GM19351 (cell line): ENCODE results near the gene POU3F3.

ENCODE experiments used
- ATAC-seq: cut with Tn5 transposase; IDR thresholded peaks from one replicate; pipeline ENCODE4 v1.9.1; 2021; ENCODE audit warnings: mild to moderate bottlenecking, moderate library complexity; ENCODE audit not compliant: unreplicated experiment

POU3F3 gene

DNA sequence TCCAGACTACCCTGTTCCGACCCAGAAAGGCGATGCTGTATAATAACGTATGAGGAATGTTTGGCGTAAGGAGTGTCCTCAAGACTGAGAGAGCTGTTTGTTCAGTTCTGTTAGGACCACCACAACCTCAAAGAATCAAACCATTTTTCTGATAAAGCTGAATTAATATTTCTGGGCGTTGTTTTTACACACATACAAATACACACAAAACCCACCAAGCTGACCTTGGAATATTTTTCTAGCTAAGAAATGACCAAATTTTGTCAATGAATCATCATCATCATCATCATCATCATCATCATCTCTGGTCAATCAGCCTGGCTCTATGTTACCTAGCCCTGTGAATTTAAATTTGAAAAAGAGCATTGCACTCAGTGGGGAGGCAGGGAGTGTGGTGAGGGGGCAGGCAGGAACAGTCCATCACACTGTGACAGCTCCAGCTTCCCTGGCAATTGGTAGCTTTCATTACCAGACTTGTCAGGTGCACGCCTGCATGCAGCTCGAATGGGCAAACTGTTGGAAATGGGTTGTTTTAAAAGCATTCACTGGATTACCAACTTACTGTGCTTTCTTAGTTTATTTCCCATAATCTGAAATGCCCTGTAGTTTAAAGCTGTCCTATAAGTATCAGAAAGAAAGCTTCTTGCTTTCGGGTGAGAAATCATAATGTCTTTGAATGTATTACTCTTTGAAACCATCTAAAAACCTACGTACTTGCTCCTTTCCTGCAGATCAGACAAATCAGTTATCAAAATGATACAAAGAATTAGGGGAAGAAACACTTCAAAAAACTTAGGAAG lies 6.9 kb upstream of the POU3F3 start:
- no peak for ATAC-seq

DNA sequence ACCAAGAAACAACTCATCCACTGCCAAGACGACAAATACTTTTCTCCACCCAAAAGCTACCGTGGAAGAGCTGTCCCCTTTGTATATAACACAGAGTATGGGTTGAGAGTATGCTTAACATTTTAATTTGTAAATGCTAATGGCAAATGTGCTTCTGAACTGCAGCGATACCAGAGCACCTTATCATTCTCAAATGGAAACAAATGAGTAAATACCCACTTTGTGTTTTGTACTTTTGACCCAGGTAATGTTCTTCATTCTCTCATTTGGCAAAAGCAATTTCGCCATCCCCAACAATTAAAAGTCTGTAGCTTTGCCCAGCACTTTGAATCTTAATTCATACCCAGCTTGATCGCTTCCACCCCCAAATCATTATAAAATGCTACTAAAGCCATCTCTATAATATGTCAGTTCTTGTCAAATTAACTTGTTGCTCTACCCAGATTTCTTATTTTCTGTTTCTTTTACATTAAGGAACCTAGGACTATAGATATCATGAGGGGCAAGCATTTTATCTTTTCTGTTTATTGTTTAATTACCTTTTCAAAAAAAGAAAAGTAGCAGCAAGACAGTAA lies 6.2 kb upstream of the POU3F3 start:
- no peak for ATAC-seq

DNA sequence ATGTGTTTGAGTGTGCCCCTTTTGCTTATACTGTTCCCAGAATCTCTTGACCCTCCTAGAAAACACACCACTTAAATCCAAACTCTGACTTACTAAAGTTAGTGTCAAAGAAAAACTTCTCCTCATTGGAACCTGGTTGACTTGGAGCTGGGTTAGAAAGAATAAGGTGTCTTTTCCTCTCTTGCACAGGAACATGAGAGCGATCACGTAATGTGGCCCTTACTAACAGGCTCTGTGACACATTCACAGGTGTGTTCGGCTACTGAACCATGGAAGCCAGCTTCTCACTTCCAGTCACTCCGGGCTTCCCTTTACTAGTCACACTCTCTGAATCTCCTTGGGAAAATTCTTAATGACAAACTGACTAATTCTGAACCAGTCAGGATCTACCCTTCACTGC lies 5.4 kb upstream of the POU3F3 start:
- no peak for ATAC-seq

DNA sequence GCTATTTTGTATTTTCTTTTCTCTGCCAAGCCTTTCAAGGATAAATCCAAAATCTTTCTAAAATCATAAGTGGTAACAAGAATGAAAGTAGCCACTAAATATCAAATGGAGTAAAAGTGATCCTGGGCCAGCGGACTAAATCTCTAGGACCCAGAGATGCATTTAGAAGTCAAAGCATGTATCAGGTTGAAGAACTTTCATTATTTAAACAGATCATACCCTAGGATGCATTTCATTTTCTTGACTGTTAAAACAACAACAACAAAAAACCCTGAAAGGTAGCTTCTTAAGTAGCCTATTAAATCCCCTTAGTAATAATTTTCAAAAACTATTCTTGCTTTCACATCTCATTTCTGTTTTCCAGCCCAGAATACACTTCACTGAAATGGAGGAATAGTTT lies 4.8 kb upstream of the POU3F3 start:
- no peak for ATAC-seq

DNA sequence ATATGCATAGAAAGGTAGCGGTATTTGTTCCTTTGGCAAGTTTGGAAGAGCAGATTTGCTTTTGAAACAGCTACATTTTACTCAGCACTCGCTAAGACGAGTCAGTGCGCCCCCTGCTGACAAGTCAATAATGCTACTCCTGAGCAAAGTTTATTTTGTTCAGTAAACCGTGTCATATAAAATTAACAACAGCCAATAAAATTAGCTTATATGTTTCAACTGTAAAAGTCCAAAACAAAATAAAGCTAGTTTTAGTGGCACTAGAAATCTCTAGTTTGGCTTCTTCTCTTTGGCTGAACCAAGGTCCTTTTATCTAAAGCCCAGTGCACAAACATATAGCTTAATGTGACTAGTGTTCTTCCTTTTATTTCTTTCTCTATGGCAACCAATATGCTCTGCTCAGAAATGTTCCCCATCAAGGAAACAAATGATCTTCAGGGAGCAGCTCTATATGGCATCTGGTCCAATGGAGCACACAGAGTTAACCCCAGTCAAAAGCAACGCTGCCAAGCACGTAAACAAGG lies 4.2 kb upstream of the POU3F3 start:
- ATAC-seq = peak; percentile 48

DNA sequence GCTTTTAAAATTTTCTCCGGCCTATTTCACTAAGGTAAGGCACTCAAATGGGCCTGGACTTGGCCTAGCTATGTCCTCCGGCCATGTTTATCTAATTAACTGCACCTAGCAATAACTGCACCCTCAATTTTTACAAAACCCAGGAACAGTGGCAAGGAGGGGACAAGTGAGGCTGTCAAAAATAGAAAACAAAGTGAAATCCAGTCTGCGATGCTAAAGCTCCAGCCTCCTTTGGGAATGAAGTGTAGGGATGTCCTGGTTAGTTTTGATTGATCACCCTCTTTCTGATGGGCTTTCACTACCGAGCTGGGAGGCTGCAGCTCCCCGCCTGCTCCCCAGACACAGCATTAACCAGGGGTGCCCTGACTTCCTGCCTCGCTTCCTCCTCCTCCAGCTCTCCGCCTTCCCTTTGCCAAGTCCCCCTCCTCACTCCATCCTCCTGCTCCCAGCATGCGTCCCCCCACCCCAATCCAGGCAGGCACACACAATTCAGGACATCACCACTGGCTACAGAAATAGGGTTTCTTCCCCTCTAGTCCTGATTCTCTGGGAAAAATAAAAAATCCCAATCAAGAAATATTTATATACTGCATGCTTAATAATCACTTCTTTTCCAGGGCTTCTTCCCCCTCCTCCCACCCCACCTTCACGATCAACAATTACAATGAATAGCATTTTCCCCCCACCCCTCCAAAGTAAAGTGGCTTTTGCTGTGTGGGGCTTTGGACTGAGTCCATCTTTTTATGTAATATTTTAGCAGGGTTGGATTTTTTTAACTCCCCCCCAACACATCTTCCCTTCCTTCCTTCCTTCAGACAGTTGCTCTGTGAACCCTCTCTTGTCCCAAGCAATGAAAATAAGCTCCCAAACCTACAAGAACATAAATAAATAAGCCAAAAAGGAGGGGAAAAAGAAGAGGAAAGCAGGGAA lies 3.3 kb upstream of the POU3F3 start:
- ATAC-seq = no peak

DNA sequence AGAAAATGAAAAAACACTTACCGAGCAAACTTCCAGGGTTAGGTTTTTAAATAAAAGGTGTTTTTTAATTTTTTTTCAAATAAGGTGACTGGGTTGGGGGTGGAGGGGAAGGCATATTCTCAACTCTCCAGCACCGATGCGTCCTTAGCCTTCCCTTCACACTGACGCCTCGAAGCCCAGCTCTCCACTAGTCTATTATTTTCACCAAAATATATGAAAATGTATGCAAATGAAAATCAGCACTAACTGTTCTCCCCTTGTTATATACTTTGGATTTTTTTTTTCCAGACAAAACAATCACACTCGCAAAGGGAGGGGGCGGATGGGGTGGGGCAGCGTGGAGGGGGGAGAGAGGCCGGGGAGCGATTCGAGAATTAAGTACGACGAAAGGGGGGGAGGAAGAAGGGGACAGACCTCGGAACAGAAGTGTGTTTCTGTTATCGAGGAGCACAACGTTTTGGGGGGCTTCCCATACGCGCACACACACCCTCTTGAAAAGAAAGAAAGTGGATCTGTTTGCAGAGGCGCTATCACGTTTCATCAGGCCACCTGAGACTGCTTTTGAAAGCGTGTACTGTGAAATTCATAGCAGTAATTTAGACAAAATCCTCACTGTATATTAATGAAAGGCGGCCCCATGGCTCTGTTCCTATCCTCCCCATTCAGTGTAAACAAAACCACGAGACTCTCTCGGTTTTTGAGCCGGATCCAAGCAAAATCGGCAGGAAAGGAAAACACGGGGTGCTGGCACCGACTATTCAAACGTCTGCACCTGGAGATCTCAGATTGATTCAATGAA lies 2.4 kb upstream of the POU3F3 start:
- ATAC-seq = no peak

DNA sequence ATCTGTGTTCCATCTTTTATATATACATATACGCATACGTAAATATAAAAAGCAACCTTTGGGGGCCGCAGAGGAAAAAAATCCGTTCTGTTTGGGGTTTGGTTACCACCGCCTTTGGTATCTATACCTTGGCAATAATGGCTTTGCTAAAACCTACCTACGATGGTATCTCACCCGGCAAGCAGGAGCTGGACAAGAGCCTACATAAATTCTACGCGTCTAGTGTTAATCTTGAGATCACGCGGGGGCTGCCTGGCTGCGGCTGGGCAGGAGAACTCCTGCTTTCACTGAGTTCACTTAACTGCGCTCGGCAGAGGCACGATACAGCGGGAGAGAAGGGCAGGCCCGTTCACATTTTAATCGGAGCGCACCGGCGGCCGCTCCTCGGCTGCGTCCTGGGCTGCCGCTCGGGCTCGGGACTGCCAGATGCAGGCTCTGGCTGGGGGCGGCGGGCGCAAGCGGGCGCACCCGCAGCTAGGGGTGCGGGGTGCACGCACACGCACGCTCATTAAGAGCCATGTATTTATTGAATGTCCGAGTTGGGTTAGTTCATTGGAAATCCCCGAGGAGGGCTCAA lies 1.7 kb upstream of the POU3F3 start:
- no peak for ATAC-seq

DNA sequence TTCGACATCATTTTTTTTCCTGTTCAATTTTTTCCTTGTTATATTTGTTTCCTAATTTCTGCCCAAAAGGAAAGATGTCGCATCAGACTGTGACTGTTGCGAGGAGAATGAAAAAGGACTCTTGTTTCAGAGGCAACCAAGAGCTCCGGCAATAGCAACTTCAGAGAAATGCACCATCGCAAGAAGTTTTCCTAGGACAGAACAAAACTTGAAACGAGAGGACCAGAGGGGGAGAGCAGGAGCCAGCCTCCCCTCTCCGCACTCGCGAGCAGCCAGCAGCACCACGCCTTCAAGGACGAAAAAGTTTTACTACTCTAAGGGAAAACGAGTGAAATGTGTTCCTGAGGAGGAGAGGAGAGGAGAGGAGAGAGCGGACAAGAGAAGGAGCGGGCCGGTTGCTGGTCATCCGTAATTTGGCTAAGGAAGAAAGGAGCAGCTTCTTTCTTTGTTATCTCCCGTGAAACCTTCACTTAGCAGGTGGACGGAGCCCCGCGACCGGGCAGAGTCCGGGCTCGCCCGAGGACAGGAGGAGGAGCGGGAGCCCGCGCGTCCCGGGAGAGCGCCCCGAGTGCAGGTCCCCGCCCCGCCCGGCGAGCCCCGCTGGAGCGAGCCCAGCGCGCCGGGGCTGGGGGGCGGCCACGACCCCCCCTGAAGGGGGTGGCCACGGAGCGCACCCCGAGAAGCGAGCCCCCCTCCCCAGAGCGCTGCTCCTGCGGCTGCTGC lies 744 bp downstream of the POU3F3 start:
- no peak for ATAC-seq

DNA sequence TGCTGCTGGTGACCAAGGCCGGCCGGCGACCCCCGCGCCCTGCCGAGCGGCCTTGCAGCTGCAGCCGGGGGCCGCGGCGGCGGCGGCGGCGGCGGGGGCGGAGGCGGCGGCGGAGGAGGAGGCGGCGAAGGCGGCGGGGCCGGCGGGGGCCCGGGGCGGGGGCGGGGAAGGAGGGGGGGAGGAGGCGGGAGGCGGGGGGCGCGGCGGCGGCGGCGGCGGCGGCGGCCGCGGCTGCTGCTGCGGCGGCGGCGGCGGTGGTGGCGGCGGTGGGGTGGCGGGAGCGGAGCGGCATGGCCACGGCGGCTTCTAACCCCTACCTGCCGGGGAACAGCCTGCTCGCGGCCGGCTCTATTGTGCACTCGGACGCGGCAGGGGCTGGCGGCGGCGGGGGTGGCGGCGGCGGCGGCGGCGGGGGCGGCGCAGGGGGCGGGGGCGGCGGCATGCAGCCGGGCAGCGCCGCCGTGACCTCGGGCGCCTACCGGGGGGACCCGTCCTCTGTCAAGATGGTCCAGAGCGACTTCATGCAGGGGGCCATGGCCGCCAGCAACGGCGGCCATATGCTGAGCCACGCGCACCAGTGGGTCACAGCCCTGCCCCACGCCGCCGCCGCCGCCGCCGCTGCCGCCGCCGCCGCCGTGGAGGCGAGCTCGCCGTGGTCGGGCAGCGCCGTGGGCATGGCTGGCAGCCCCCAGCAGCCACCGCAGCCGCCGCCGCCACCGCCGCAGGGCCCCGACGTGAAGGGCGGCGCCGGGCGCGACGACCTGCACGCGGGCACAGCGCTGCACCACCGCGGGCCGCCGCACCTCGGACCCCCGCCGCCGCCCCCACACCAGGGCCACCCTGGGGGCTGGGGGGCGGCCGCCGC lies 1.5 kb downstream of the POU3F3 start:
- ATAC-seq = no peak

DNA sequence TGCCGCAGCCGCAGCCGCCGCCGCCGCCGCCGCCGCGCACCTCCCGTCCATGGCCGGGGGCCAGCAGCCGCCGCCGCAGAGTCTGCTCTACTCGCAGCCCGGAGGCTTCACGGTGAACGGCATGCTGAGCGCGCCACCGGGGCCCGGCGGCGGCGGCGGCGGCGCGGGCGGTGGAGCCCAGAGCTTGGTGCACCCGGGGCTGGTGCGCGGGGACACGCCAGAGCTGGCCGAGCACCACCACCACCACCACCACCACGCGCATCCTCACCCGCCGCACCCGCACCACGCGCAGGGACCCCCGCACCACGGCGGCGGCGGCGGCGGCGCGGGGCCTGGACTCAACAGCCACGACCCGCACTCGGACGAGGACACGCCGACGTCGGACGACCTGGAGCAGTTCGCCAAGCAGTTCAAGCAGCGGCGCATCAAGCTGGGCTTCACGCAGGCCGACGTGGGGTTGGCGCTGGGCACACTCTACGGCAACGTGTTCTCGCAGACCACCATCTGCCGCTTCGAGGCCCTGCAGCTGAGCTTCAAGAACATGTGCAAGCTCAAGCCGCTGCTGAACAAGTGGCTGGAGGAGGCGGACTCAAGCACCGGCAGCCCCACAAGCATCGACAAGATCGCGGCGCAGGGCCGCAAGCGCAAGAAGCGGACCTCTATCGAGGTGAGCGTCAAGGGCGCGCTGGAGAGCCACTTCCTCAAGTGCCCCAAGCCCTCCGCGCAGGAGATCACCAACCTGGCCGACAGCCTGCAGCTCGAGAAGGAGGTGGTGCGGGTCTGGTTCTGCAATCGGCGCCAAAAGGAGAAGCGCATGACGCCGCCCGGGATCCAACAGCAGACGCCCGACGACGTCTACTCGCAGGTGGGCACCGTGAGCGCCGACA lies 2.4 kb downstream of the POU3F3 start:
- no peak for ATAC-seq

DNA sequence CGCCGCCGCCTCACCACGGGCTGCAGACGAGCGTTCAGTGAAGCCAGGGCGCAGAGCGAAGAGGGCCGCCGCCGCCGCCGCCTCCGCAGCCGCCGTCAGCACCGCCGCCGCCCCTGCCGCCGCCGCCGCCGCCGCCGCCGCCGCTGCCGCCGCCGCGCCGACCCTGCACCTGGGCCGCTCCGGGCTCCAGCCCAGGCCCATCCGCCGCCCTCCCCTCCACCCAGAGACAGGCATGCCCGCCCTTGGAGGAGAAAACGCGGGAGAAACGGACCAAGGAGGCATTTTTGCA lies 3.0 kb downstream of the POU3F3 start:
- no peak for ATAC-seq

DNA sequence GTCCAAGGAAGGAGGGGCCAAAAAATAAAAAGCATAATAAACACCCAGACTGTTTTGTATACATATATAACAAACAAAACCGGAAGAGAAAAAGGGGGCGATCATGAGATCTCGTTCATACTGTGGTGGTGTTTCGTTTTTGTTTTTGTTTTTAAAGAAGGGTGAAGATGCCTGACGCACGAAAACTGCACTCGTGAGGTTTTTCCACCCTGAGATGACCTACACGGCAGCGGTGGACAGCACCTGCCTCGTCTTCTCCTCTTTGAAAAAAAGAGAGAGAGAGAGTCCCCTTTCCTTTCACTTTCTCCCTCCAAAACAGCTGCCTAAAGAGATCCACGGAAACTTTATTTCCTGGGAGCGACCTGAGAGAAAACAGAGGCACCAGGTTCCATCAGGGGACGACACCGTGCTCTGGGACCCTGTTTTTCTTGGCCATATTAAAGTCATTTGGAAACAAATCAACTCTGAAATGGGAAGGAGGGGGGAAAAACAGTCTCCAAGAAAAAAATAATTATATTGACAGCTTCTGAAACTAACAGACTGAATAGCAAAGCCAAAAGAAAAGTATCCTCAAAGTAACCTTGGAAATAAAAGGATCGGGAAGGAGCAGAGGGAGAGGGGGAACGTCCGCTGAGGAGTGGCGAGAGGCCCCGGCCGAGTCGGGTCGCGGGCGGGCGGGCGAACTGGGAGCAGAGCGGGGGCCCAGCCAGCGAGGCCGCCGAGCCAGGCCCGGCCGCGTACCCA lies 3.5 kb downstream of the POU3F3 start:
- no peak for ATAC-seq

DNA sequence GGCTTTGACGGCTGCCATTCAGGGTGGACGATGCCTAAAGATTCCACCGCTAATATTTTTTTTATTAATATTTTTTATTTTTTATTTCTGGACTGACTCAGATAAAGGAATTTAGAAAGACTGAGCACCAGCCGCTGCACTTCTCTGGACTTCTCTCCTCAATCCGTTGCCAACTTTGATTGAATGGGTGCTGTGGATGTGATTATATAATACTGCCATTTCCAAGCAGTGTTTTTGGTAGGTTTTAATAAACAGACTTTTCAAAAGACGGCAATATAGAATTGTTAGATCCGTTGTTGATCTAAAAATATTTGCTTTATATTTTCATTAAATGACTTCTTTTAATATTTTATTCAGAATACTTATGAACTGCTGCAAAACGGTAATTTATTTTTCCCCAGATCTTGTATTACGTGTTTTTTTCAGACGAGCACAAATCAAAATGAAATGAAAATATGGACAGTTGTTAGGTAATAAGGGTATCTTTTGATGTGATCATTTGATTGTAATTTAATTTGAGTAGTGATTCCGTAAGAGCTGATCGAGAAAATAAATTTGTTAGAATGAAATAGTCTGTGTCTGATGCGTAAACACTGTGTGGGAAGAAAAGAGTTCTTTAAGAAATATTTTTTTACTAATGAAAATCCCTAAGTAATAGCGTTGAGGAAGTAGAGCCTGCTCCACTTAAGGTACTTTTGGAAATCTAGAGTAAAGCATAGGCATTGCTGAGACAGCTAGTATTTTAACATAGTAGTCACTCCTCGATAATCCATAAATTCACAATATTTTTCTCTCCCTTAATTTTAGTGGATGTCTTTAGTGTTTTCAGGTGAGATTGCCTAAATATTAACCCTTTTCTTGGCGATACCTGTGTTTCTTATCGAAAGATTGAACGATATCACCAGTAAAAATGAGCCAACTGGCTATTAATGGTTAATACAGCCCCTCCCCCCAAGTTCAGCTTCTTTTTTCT lies 4.4 kb downstream of the POU3F3 start:
- ATAC-seq = no peak

DNA sequence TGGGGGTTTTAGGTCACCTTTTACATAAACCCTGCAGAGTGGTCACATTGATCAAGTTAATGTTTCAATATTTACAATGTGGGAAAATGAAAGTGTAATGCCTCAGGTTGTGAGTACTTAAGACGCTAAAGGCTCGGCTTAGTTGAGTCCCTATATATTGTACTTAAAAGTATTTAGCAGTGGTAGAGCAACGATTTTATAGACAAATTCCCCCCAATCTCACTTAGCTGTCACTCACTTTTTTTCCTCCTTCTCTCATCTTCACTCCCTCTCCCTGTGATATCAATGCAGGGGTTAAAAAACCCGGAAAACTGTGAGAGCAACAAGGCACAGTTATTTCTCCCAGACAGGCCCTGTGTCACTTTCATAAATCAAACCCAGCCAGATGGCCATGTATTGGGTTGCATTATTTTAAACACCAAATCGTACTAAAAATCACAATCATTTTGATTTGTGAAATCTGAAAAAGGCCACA lies 5.4 kb downstream of the POU3F3 start:
- no peak for ATAC-seq
